HG02642 (cell line): ENCODE results near the gene HAGH.
A peak's percentile ranks its signal among the peaks of the same experiment; 100 is the strongest.

Experiments used
- ATAC-seq: cut with Tn5 transposase; IDR thresholded peaks from one replicate; pipeline ENCODE4 v1.9.1; 2021; ENCODE audit warnings: mild to moderate bottlenecking; ENCODE audit not compliant: unreplicated experiment, poor library complexity

HAGH gene

GRCh38 chr16:1832838-1833454 lies 6.3 kb upstream of the HAGH start:
- ATAC-seq, result no peak

- ATAC-seq, result no peak
Observed at GRCh38 chr16:1831186-1832075, 4.8 kb upstream of the HAGH start.

GRCh38 chr16:1830213-1830612 lies 3.6 kb upstream of the HAGH start:
- no peak for ATAC-seq

- ATAC-seq, result no peak
Observed at GRCh38 chr16:1828645-1829410, 2.2 kb upstream of the HAGH start.

- peak; percentile 49 for ATAC-seq
Observed at GRCh38 chr16:1825864-1826690, 548 bp downstream of the HAGH start.

- ATAC-seq, result no peak
Observed at GRCh38 chr16:1825381-1825863, 1.2 kb downstream of the HAGH start.

GRCh38 chr16:1823821-1824220 lies 2.8 kb downstream of the HAGH start:
- ATAC-seq, result no peak

GRCh38 chr16:1822801-1823200 lies 3.8 kb downstream of the HAGH start:
- ATAC-seq, result no peak

GRCh38 chr16:1821861-1822611 lies 4.6 kb downstream of the HAGH start:
- ATAC-seq, result no peak

GRCh38 chr16:1820946-1821290 lies 5.7 kb downstream of the HAGH start:
- ATAC-seq, result no peak

- no peak for ATAC-seq
Observed at GRCh38 chr16:1820096-1820945, 6.3 kb downstream of the HAGH start.

GRCh38 chr16:1819611-1820010 lies 7.0 kb downstream of the HAGH start:
- ATAC-seq, result no peak

- no peak for ATAC-seq
Observed at GRCh38 chr16:1818873-1819525, 7.6 kb downstream of the HAGH start.

GRCh38 chr16:1818204-1818872 lies 8.3 kb downstream of the HAGH start:
- ATAC-seq, result no peak

- no peak for ATAC-seq
Observed at GRCh38 chr16:1817716-1818115, 8.9 kb downstream of the HAGH start.

GRCh38 chr16:1817276-1817589 lies 9.4 kb downstream of the HAGH start:
- ATAC-seq, result no peak

GRCh38 chr16:1816396-1817275 lies 10.0 kb downstream of the HAGH start:
- no peak for ATAC-seq
